Gastrocnemius medialis (tissue), 4 donors: Measurements from ENCODE around the gene LDHAL6B.

Experiments
- POLR2A ChIP-seq, 2 donors: fragments of 450-650 bp; IDR thresholded peaks; one replicate each; pipeline ENCODE4 v1.6.1; 2017; ENCODE audit warnings: antibody characterized with exemption in 2 of 2, mild to moderate bottlenecking in 2 of 2, moderate library complexity in 2 of 2
- TF ChIP-seq, protein P1 (sequence below), 5 experiments: fragments of 450-650 bp in 3 of 5; fragments of 200-600 bp in 2 of 5; sonication (generic) in 2 of 5; IDR thresholded peaks in 4 of 5; conservative IDR thresholded peaks in 1 of 5; 1 replicate in 4 of 5; 2 replicates in 1 of 5; pipeline ENCODE4 v1.5.1; 2016 to 2019; ENCODE audit warnings: antibody characterized with exemption in 5 of 5, mild to moderate bottlenecking in 3 of 5, moderate library complexity in 3 of 5

DNA sequence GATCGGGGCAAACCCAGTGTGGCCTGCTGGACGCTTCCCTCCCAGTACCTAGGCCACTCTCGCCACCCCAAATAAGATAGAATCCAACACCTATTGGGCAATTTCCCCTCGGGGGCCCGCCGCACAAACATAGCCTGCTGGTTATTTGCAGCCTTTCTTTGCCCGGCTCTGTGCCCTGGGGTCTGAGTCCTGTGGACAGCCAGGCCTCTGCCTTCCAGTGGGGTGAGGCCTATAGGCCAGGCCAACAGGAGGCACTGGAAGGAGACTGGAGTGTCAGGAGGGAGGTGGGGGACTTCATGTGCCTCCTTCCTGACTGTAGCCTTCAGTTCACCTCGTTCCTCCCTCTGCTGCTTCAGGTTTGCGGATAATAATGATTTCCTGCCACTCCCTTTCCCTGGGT is 47.4 kb upstream of the LDHAL6B start:
- TF ChIP-seq, protein P1, sequence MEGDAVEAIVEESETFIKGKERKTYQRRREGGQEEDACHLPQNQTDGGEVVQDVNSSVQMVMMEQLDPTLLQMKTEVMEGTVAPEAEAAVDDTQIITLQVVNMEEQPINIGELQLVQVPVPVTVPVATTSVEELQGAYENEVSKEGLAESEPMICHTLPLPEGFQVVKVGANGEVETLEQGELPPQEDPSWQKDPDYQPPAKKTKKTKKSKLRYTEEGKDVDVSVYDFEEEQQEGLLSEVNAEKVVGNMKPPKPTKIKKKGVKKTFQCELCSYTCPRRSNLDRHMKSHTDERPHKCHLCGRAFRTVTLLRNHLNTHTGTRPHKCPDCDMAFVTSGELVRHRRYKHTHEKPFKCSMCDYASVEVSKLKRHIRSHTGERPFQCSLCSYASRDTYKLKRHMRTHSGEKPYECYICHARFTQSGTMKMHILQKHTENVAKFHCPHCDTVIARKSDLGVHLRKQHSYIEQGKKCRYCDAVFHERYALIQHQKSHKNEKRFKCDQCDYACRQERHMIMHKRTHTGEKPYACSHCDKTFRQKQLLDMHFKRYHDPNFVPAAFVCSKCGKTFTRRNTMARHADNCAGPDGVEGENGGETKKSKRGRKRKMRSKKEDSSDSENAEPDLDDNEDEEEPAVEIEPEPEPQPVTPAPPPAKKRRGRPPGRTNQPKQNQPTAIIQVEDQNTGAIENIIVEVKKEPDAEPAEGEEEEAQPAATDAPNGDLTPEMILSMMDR (IDR thresholded peaks at IDR 0.05 in 4 of 5, conservative IDR thresholded peaks at IDR 0.05 in 1 of 5): no peak
- no peak for TF ChIP-seq POLR2A (IDR thresholded peaks at IDR 0.05)
